ELF-1 (cell line): Measurements from ENCODE around the gene ADAMTS7.
"Not testable (repeated sequence)": the region's sequence is repeated elsewhere in the genome, so short reads cannot be mapped to it uniquely, and the experiment has no call there.

Source experiments
- DNase-seq: peaks from one replicate; pipeline ENCODE4 v3.0.0-alpha.2; 2016; ENCODE audit warnings: low read depth, low spot score

The ADAMTS7 gene

GRCh38 chr15:78753751-78754535 lies 57.3 kb downstream of the ADAMTS7 start:
- not testable (repeated sequence) for DNase-seq

- not testable (repeated sequence) for DNase-seq
Measured at GRCh38 chr15:78753359-78753659, 58.0 kb downstream of the ADAMTS7 start.

GRCh38 chr15:78752492-78753358 lies 58.5 kb downstream of the ADAMTS7 start:
- no peak for DNase-seq

GRCh38 chr15:78751602-78751979 lies 59.7 kb downstream of the ADAMTS7 start:
- no peak for DNase-seq

- peak; percentile 93 for DNase-seq
Measured at GRCh38 chr15:78750974-78751601, 60.2 kb downstream of the ADAMTS7 start.

GRCh38 chr15:78750566-78750965 lies 60.7 kb downstream of the ADAMTS7 start:
- DNase-seq: no peak

GRCh38 chr15:78749831-78750230 lies 61.4 kb downstream of the ADAMTS7 start:
- DNase-seq: no peak

- not testable (repeated sequence) for DNase-seq
Measured at GRCh38 chr15:78747877-78748276, 63.4 kb downstream of the ADAMTS7 start.

GRCh38 chr15:78741674-78742073 lies 69.6 kb downstream of the ADAMTS7 start:
- DNase-seq: not testable (repeated sequence)

GRCh38 chr15:78740904-78741274 lies 70.4 kb downstream of the ADAMTS7 start:
- no peak for DNase-seq

- DNase-seq: peak; percentile 80
Measured at GRCh38 chr15:78739996-78740903, 71.0 kb downstream of the ADAMTS7 start.

- no peak for DNase-seq
Measured at GRCh38 chr15:78739206-78739605, 72.1 kb downstream of the ADAMTS7 start.

GRCh38 chr15:78737931-78738558 lies 73.2 kb downstream of the ADAMTS7 start:
- peak; percentile 87 for DNase-seq

GRCh38 chr15:78737187-78737820 lies 74.0 kb downstream of the ADAMTS7 start:
- DNase-seq: no peak

GRCh38 chr15:78736286-78736685 lies 75.0 kb downstream of the ADAMTS7 start:
- not testable (repeated sequence) for DNase-seq

- DNase-seq: no peak
Measured at GRCh38 chr15:78734451-78735064, 76.7 kb downstream of the ADAMTS7 start.

- DNase-seq: no peak
Measured at GRCh38 chr15:78732634-78733033, 78.6 kb downstream of the ADAMTS7 start.

GRCh38 chr15:78730955-78731354 lies 80.3 kb downstream of the ADAMTS7 start:
- DNase-seq: no peak

GRCh38 chr15:78728427-78728826 lies 82.8 kb downstream of the ADAMTS7 start:
- not testable (repeated sequence) for DNase-seq

GRCh38 chr15:78727561-78727960 lies 83.7 kb downstream of the ADAMTS7 start:
- peak; percentile 55 for DNase-seq
